Left ventricle myocardium inferior (tissue), 1 donor: ENCODE data around the gene C4orf54. TPM values are rescaled to one million over a fixed set of nuclear protein-coding genes. Genes with fewer than 3 reads are reported as not detected.

Source experiments
- DNase-seq: peaks from one replicate; pipeline ENCODE4 v3.0.0-alpha.2; 2020
- H3K27ac ChIP-seq: fragments of 200-600 bp; replicated peaks from 2 replicates; pipeline ENCODE4 v1.8.0; 2021
- H3K27me3 ChIP-seq: fragments of 200-600 bp; 2 replicates; pipeline ENCODE4 v1.8.0; 2021; ENCODE audit warnings: low read depth
- H3K36me3 ChIP-seq: fragments of 200-600 bp; 2 replicates; pipeline ENCODE4 v1.8.0; 2021
- H3K4me1 ChIP-seq: fragments of 200-600 bp; 2 replicates; pipeline ENCODE4 v1.8.0; 2021
- H3K4me3 ChIP-seq: fragments of 200-600 bp; 2 replicates; pipeline ENCODE4 v1.8.0; 2021; ENCODE audit warnings: mild to moderate bottlenecking, moderate library complexity
- H3K9me3 ChIP-seq: fragments of 200-600 bp; replicated peaks from 2 replicates; pipeline ENCODE4 v1.8.0; 2021
- CTCF ChIP-seq: fragments of 200-600 bp; IDR thresholded peaks from 2 replicates; pipeline ENCODE4 v1.8.0; 2021; ENCODE audit warnings: antibody characterized with exemption, mild to moderate bottlenecking, borderline replicate concordance
- intact Hi-C: fragments of 100-400 bp; cut with micrococcal nuclease; formaldehyde crosslinking; loops from one replicate; pipeline ENCODE4 v1.11.0; 2022
- total RNA-seq: library from RNA; stranded (reverse); fragmentation: NEBNext Ultra II Directional; extraction: Animal tissue kit (Norgen Biotek cat#: 25700); gene quantifications from one replicate; pipeline ENCODE4 v1.2.1, GENCODE V29; 2021
- donor health status: DM: no; HTN: yes; CAD: no; lungs with severe emphysema.

Gene C4orf54
- total RNA-seq, 1 donor from 2014 or later = 1.2 TPM

GRCh38 chr4:99634742-99635360, 22.8 kb downstream of the C4orf54 start:
- DNase-seq = no peak
- intact Hi-C loops = no loop called here
- H3K9me3 ChIP-seq = no peaks in the 10 kb centered on the region
- no peaks in the 10 kb centered on the region for H3K27me3 ChIP-seq
- H3K36me3 ChIP-seq = no peaks in the 10 kb centered on the region
- H3K4me3 ChIP-seq = no peak overlapping the region
- no peak for TF ChIP-seq CTCF
- no peak overlapping the region for H3K27ac ChIP-seq
- H3K4me1 ChIP-seq = no peaks in the 10 kb centered on the region

GRCh38 chr4:99633772-99634171, 23.9 kb downstream of the C4orf54 start:
- intact Hi-C loops = no loop called here
- no peak overlapping the region for H3K27ac ChIP-seq
- H3K4me1 ChIP-seq = no peaks in the 10 kb centered on the region
- DNase-seq = no peak
- TF ChIP-seq CTCF = no peak
- no peaks in the 10 kb centered on the region for H3K9me3 ChIP-seq
- H3K36me3 ChIP-seq = no peaks in the 10 kb centered on the region
- H3K4me3 ChIP-seq = no peak overlapping the region
- no peaks in the 10 kb centered on the region for H3K27me3 ChIP-seq

GRCh38 chr4:99630857-99631360, 26.7 kb downstream of the C4orf54 start:
- H3K27ac ChIP-seq = no peak overlapping the region
- no peak for DNase-seq
- no peaks in the 10 kb centered on the region for H3K9me3 ChIP-seq
- H3K27me3 ChIP-seq = no peaks in the 10 kb centered on the region
- H3K4me3 ChIP-seq = no peak overlapping the region
- no peaks in the 10 kb centered on the region for H3K36me3 ChIP-seq
- intact Hi-C loops = no loop called here
- no peaks in the 10 kb centered on the region for H3K4me1 ChIP-seq
- no peak for TF ChIP-seq CTCF

- no peak for DNase-seq
These were observed 27.6 kb downstream of the C4orf54 start for GRCh38 chr4:99629962-99630554.

GRCh38 chr4:99628040-99628439, 29.6 kb downstream of the C4orf54 start:
- Histone ChIP-seq H3K36me3 (no peaks in the 10 kb centered on the region), H3K27me3 (no peaks in the 10 kb centered on the region), H3K4me1 (peaks cover 11% of the 10 kb centered on the region), H3K9me3 (no peaks in the 10 kb centered on the region), H3K27ac (peak overlapping the region; percentile 30), H3K4me3 (no peak overlapping the region)
- intact Hi-C loops = no loop called here
- TF ChIP-seq CTCF = no peak
- DNase-seq = no peak

More at GRCh38 chr4:99629962-99630554, 27.6 kb downstream of the C4orf54 start:
- Histone ChIP-seq H3K4me1 (peaks cover under 1% of the 10 kb centered on the region), H3K4me3 (no peak overlapping the region), H3K9me3 (no peaks in the 10 kb centered on the region), H3K27me3 (no peaks in the 10 kb centered on the region), H3K27ac (no peak overlapping the region), H3K36me3 (no peaks in the 10 kb centered on the region)
- intact Hi-C loops = no loop called here
- no peak for TF ChIP-seq CTCF
